Sigmoid colon (tissue), 7 donors: ENCODE measurements around the gene GBX2. TPM values are rescaled to one million over a fixed set of nuclear protein-coding genes. Genes with fewer than 3 reads are reported as not detected.

Experiments used
- DNase-seq: peaks from one replicate; pipeline ENCODE4 v3.0.0-alpha.2; 2019
- H3K27ac ChIP-seq, 4 donors: fragments of 200-600 bp; sonication (generic); one replicate each; pipeline ENCODE4 v1.5.1; 2016 to 2019; ENCODE audit warnings: mild to moderate bottlenecking in 1 of 4
- H3K27me3 ChIP-seq, 3 donors: fragments of 200-600 bp; sonication (generic); one replicate each; pipeline ENCODE4 v1.5.1; 2019; ENCODE audit warnings: mild to moderate bottlenecking in 1 of 3
- H3K36me3 ChIP-seq, 4 donors: fragments of 200-600 bp; sonication (generic); one replicate each; pipeline ENCODE4 v1.5.1; 2016 to 2019
- H3K4me1 ChIP-seq, 4 donors: fragments of 200-600 bp; sonication (generic); one replicate each; pipeline ENCODE4 v1.5.1; 2017 to 2019
- H3K4me3 ChIP-seq, 4 donors: fragments of 200-600 bp; sonication (generic); one replicate each; pipeline ENCODE4 v1.5.1; 2017 to 2019; ENCODE audit warnings: mild to moderate bottlenecking in 2 of 4, moderate library complexity in 1 of 4
- H3K9me3 ChIP-seq, 4 donors: fragments of 200-600 bp in 3 of 4; sonication (generic) in 3 of 4; one replicate each; pipeline versions ENCODE4 v1.5.1 to v1.6.1; 2013 to 2019
- CTCF ChIP-seq, 4 experiments: fragments of 450-650 bp in 3 of 4; fragments of 200-600 bp in 1 of 4; IDR thresholded peaks; one replicate each; pipeline ENCODE4 v1.5.1; 2016 to 2019; ENCODE audit warnings: antibody characterized with exemption in 4 of 4, mild to moderate bottlenecking in 3 of 4, moderate library complexity in 2 of 4
- EP300 ChIP-seq, 4 donors: sonication (generic); formaldehyde crosslinking; IDR thresholded peaks; one replicate each; pipeline ENCODE4 v1.6.1; 2017; ENCODE audit warnings: antibody characterized with exemption in 4 of 4
- POLR2A ChIP-seq, 2 donors: fragments of 450-650 bp; IDR thresholded peaks; one replicate each; pipeline ENCODE4 v1.6.1; 2016; ENCODE audit warnings: antibody characterized with exemption in 2 of 2, mild to moderate bottlenecking in 2 of 2, moderate library complexity in 2 of 2
- POLR2AphosphoS5 ChIP-seq, 4 donors: sonication (generic); formaldehyde crosslinking; IDR thresholded peaks; one replicate each; pipeline ENCODE4 v1.6.1; 2017; ENCODE audit warnings: antibody characterized with exemption in 4 of 4
- WGBS, 2 donors: extraction: QIAGEN DNeasy Blood & Tissue Kit; methylation state at CpG; one replicate each; pipeline ENCODE4 v1.1.7; 2013; 5-methylcytosine and 5-hydroxymethylcytosine counted together
- intact Hi-C: fragments of 100-400 bp; cut with DNase I; formaldehyde crosslinking; loops from one replicate; pipeline ENCODE4 v1.15.1; 2023
- polyA plus RNA-seq, 3 donors: library from polyadenylated mRNA; stranded (reverse); fragments of 200-250 nt; gene quantifications; one replicate each; pipeline ENCODE4 v1.2.3, GENCODE V29; 2013
- total RNA-seq, 4 donors: library from RNA; depleted of rRNA; stranded (reverse); fragments of >200 nt; gene quantifications; one replicate each; pipeline ENCODE4 v1.1.0, GENCODE V29; 2016
- donor health status: healthy with polysubstance abuse.
- donor health status: Bipolar disorder and iron deficiency.
- donor health status: healthy.

Gene GBX2
- total and polyA plus RNA-seq, 7 donors, result not detected

- no peak overlapping the region for H3K27ac ChIP-seq
- H3K4me1 ChIP-seq, result peaks cover 0 to 39% (median 27%) of the 10 kb centered on the region in 4 donors
- no peak for TF ChIP-seq POLR2A (IDR thresholded peaks at IDR 0.05)
- no peak for TF ChIP-seq POLR2AphosphoS5 (IDR thresholded peaks at IDR 0.05)
- no peak for TF ChIP-seq CTCF (IDR thresholded peaks at IDR 0.05)
- no peak for TF ChIP-seq EP300 (IDR thresholded peaks at IDR 0.05)
- intact Hi-C loops, result no loop called here
- peak; percentile 68 for DNase-seq
- peak overlapping the region in 2 of 4 donors; percentile 32 to 33 for H3K4me3 ChIP-seq
- H3K9me3 ChIP-seq, result no peaks in the 10 kb centered on the region
- H3K36me3 ChIP-seq, result no peaks in the 10 kb centered on the region
- 11 to 13% methylated on average over 20 of the region's 20 CpGs for WGBS, 2 donors
- peaks cover 59 to 97% (median 87%) of the 10 kb centered on the region in 3 donors for H3K27me3 ChIP-seq
Measured at GRCh38 chr2:236177604-236177966, 9.4 kb upstream of the GBX2 start.

GRCh38 chr2:236176951-236177350 is 8.8 kb upstream of the GBX2 start:
- H3K4me3 ChIP-seq, result no peak overlapping the region
- H3K27ac ChIP-seq, result no peak overlapping the region
- peaks cover 62 to 100% (median 92%) of the 10 kb centered on the region in 3 donors for H3K27me3 ChIP-seq
- DNase-seq, result peak; percentile 33
- H3K36me3 ChIP-seq, result no peaks in the 10 kb centered on the region
- H3K4me1 ChIP-seq, result peaks cover 0 to 42% (median 32%) of the 10 kb centered on the region in 4 donors
- WGBS, 2 donors, result 50 to 54% methylated on average over 21 of the region's 21 CpGs
- no peaks in the 10 kb centered on the region for H3K9me3 ChIP-seq
- intact Hi-C loops, result no loop called here
- no peak for TF ChIP-seq EP300 (IDR thresholded peaks at IDR 0.05)
- TF ChIP-seq CTCF (IDR thresholded peaks at IDR 0.05), result no peak
- TF ChIP-seq POLR2A (IDR thresholded peaks at IDR 0.05), result no peak
- TF ChIP-seq POLR2AphosphoS5 (IDR thresholded peaks at IDR 0.05), result no peak

GRCh38 chr2:236176417-236176816 is 8.2 kb upstream of the GBX2 start:
- Histone ChIP-seq H3K36me3 (no peaks in the 10 kb centered on the region), H3K4me1 (peaks cover 0 to 42% (median 36%) of the 10 kb centered on the region in 4 donors), H3K27me3 (peaks cover 64 to 100% (median 92%) of the 10 kb centered on the region in 3 donors), H3K4me3 (no peak overlapping the region), H3K9me3 (no peaks in the 10 kb centered on the region), H3K27ac (no peak overlapping the region)
- peak; percentile 56 for DNase-seq
- intact Hi-C loops, result no loop called here
- 6 to 7% methylated on average over 7 of the region's 7 CpGs for WGBS, 2 donors
- no peak for TF ChIP-seq EP300 (IDR thresholded peaks at IDR 0.05)
- peak in 1 of 4 experiments; percentile 14 for TF ChIP-seq CTCF (IDR thresholded peaks at IDR 0.05)

- Histone ChIP-seq H3K9me3 (no peaks in the 10 kb centered on the region), H3K27me3 (peaks cover 66 to 100% (median 93%) of the 10 kb centered on the region in 3 donors), H3K36me3 (no peaks in the 10 kb centered on the region), H3K27ac (no peak overlapping the region), H3K4me3 (no peak overlapping the region), H3K4me1 (peaks cover 0 to 42% (median 40%) of the 10 kb centered on the region in 4 donors)
- intact Hi-C loops, result no loop called here
- no peak for DNase-seq
- 37 to 42% methylated on average over 6 of the region's 6 CpGs for WGBS, 2 donors
- TF ChIP-seq POLR2A (IDR thresholded peaks at IDR 0.05) (no peak), POLR2AphosphoS5 (IDR thresholded peaks at IDR 0.05) (no peak), EP300 (IDR thresholded peaks at IDR 0.05) (no peak), CTCF (IDR thresholded peaks at IDR 0.05) (no peak)
Measured at GRCh38 chr2:236175548-236176150, 7.5 kb upstream of the GBX2 start.
